ENCODE measurements around the gene CECR2. TPM values are rescaled to one million over a fixed set of nuclear protein-coding genes. Genes with fewer than 3 reads are reported as not detected.
A peak's percentile ranks its signal among the peaks of the same experiment; 100 is the strongest.
"Not testable (repeated sequence)": the region's sequence is repeated elsewhere in the genome, so short reads cannot be mapped to it uniquely, and the experiment has no call there.

Gene CECR2
- total and polyA plus RNA-seq, 5 donors from 2014 or later: not detected

DNA sequence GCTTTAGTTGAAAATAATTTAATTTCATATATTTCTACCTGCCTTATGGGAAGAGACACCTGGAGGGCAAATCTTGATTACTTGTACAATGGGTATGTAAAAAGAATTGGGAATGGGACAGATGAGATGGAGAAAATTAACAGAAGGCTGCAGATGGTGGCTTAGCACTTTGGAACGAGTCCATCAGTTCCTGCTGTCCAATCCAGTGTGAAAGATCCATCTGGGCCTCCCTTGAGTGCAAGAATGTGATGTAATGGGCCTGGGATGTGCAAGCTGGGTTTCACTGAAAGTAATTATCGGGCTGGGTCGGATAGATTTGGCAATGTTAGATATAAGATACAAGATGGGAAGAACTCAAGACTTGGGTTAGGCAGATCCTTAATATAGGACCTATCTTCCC is 42.0 kb downstream of the CECR2 start:
- no peaks in the 10 kb centered on the region for H3K4me1 ChIP-seq (ENCODE audit: control insufficient read depth, insufficient read depth, low read length, poor library complexity, severe bottlenecking)
- H3K4me3 ChIP-seq (ENCODE audit: low read depth, low read length): no peak overlapping the region
- Mint-ChIP-seq H3K27me3 (peaks cover 21% of the 10 kb centered on the region), H3K27ac (no peak overlapping the region), H3K9me3 (no peaks in the 10 kb centered on the region), H3K36me3 (no peaks in the 10 kb centered on the region), H3K4me1 (no peaks in the 10 kb centered on the region), H3K4me3 (no peak overlapping the region)
- ATAC-seq (ENCODE audit: low read depth in 2 of 2) (no peak), DNase-seq (no peak)
- no peak overlapping the region for H3K27ac ChIP-seq (ENCODE audit: insufficient read depth, low read length, poor library complexity, severe bottlenecking)
- H3K9me3 ChIP-seq (ENCODE audit: control insufficient read depth in 2 of 2, low read length in 2 of 2): no peaks in the 10 kb centered on the region
- H3K36me3 ChIP-seq (ENCODE audit: control insufficient read depth, insufficient read depth, low read length): no peaks in the 10 kb centered on the region
- H3K27me3 ChIP-seq (ENCODE audit: control insufficient read depth, insufficient read depth, low read length): peaks cover 3% of the 10 kb centered on the region

DNA sequence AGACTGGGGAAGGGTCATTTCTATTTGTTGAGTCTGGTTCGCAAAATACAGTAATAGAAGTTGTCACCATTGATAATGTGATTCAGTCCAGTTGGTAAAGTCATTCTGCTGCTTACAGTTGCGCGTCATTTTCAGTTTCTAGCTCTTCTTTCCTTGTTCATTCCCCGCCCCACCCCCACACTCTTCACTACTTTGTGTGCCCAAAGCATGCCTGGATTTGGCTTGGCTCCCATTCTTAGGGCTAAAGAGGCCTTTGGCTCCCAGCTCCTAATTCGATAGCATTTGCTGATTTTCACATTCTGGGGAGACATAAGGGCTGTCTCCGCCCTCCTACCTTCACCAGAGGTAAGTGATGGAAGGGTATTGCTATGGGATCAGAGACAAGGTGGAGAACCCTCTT is 43.0 kb downstream of the CECR2 start:
- Histone ChIP-seq H3K4me1 (ENCODE audit: control insufficient read depth, insufficient read depth, low read length, poor library complexity, severe bottlenecking) (no peaks in the 10 kb centered on the region), H3K27ac (ENCODE audit: insufficient read depth, low read length, poor library complexity, severe bottlenecking) (no peak overlapping the region), H3K4me3 (ENCODE audit: low read depth, low read length) (no peak overlapping the region), H3K27me3 (ENCODE audit: control insufficient read depth, insufficient read depth, low read length) (peaks cover 3% of the 10 kb centered on the region), H3K9me3 (ENCODE audit: control insufficient read depth in 2 of 2, low read length in 2 of 2) (no peaks in the 10 kb centered on the region), H3K36me3 (ENCODE audit: control insufficient read depth, insufficient read depth, low read length) (no peaks in the 10 kb centered on the region)
- H3K27ac Mint-ChIP-seq: no peak overlapping the region
- H3K4me3 Mint-ChIP-seq: no peak overlapping the region
- no peaks in the 10 kb centered on the region for H3K4me1 Mint-ChIP-seq
- DNase-seq (no peak), ATAC-seq (ENCODE audit: low read depth in 2 of 2) (no peak)
- no peaks in the 10 kb centered on the region for H3K36me3 Mint-ChIP-seq
- peaks cover 18% of the 10 kb centered on the region for H3K27me3 Mint-ChIP-seq
- H3K9me3 Mint-ChIP-seq: no peaks in the 10 kb centered on the region

DNA sequence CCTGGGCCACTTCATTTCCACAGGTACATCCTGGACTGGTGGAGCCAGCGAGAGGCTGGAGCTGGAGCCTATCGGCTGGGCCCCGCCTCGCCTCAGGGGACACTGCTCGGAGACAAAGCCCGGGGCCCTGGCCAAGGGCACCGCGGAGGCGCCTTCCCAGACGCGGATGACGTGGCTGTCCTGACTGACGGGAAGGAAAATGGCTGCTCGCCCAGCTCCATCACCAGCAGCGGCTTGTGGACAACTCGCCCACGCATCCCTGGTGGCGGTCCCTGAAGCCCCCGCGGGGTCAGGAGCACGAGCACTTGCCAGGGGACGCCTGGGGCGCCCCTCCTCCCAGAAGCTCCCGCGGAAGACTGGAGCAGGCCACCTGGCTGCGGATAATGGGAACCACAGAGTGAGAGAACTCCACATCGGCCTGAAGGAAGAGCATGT is 49.6 kb downstream of the CECR2 start:
- Mint-ChIP-seq H3K36me3 (no peaks in the 10 kb centered on the region), H3K4me1 (peaks cover 0 to 5% (median 0%) of the 10 kb centered on the region in 4 donors), H3K27ac (no peak overlapping the region), H3K27me3 (peaks cover 4% of the 10 kb centered on the region), H3K4me3 (no peak overlapping the region), H3K9me3 (peaks cover 0 to 2% (median 0%) of the 10 kb centered on the region in 7 donors)
- Histone ChIP-seq H3K27ac (ENCODE audit: insufficient read depth, low read length, poor library complexity, severe bottlenecking) (no peak overlapping the region), H3K36me3 (ENCODE audit: control insufficient read depth, insufficient read depth, low read length) (no peaks in the 10 kb centered on the region), H3K4me3 (ENCODE audit: low read depth, low read length) (no peak overlapping the region), H3K4me1 (ENCODE audit: control insufficient read depth, insufficient read depth, low read length, poor library complexity, severe bottlenecking) (no peaks in the 10 kb centered on the region), H3K9me3 (ENCODE audit: control insufficient read depth in 2 of 2, low read length in 2 of 2) (no peaks in the 10 kb centered on the region), H3K27me3 (ENCODE audit: control insufficient read depth, insufficient read depth, low read length) (no peaks in the 10 kb centered on the region)
- DNase-seq (no peak), ATAC-seq (ENCODE audit: low read depth in 2 of 2) (no peak)

DNA sequence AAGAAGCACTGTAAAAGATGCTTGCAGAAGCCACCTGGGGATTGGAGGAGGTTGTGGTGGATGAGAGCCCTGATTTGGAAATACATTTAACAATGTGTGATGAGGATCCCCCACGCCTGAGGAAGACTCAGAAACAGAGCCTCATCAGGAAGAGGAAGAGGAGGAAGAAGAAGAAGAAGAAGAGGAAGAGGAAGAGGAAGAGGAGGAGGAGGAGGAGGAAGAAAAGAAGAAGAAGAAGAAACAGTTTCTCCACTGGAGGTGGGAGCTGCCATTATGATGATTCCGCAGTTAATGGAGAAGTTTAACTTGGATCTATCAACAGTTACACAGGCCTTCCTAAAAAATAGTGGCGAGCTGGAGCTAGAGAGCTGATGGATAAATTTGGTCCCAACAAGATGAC is 50.1 kb downstream of the CECR2 start:
- Histone ChIP-seq H3K36me3 (ENCODE audit: control insufficient read depth, insufficient read depth, low read length) (no peaks in the 10 kb centered on the region), H3K4me3 (ENCODE audit: low read depth, low read length) (no peak overlapping the region), H3K9me3 (ENCODE audit: control insufficient read depth in 2 of 2, low read length in 2 of 2) (no peaks in the 10 kb centered on the region), H3K27ac (ENCODE audit: insufficient read depth, low read length, poor library complexity, severe bottlenecking) (no peak overlapping the region), H3K4me1 (ENCODE audit: control insufficient read depth, insufficient read depth, low read length, poor library complexity, severe bottlenecking) (no peaks in the 10 kb centered on the region), H3K27me3 (ENCODE audit: control insufficient read depth, insufficient read depth, low read length) (no peaks in the 10 kb centered on the region)
- Mint-ChIP-seq H3K4me1 (peaks cover 0 to 5% (median 0%) of the 10 kb centered on the region in 4 donors), H3K36me3 (no peaks in the 10 kb centered on the region), H3K4me3 (no peak overlapping the region), H3K27ac (no peak overlapping the region), H3K9me3 (peaks cover 0 to 2% (median 0%) of the 10 kb centered on the region in 7 donors), H3K27me3 (peaks cover 4% of the 10 kb centered on the region)
- DNase-seq (no peak), ATAC-seq (ENCODE audit: low read depth in 2 of 2) (no peak)

DNA sequence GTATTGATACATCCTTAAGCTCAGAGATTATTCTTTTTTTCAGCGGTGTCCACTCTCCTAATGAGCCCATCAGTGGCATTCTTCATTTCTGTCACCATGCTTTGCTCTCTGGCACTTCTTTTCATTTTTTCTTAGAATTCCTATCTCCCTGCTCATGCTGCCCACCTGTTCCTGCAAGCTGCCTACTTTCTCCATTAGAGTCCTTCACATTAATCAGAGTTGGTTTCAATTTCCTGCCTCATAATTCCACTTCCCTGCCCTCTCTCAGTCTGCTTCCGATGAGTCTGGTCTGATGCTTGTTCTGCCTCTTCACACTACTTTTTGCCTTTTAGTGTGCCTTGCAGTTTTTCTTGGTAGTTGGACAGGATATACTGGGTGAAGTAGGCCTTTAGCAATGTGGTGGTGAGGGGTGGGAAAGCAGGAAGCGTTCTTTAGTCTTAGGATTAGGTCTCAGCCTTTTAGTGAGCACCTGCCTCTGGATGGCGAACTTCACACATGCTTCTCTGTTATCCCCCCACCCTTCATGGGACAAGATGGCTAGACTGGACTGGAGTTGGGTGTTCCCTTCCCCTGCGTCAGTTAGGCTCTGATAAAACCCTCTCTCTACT is 53.6 kb downstream of the CECR2 start:
- Mint-ChIP-seq H3K9me3 (peaks cover 0 to 2% (median 0%) of the 10 kb centered on the region in 7 donors), H3K4me3 (no peak overlapping the region), H3K27me3 (peaks cover 8% of the 10 kb centered on the region), H3K27ac (peak overlapping the region in 1 of 3 donors; percentile 68), H3K4me1 (peaks cover 0 to 5% (median 0%) of the 10 kb centered on the region in 4 donors), H3K36me3 (no peaks in the 10 kb centered on the region)
- Histone ChIP-seq H3K4me3 (ENCODE audit: low read depth, low read length) (no peak overlapping the region), H3K9me3 (ENCODE audit: control insufficient read depth in 2 of 2, low read length in 2 of 2) (no peaks in the 10 kb centered on the region), H3K27ac (ENCODE audit: insufficient read depth, low read length, poor library complexity, severe bottlenecking) (no peak overlapping the region), H3K36me3 (ENCODE audit: control insufficient read depth, insufficient read depth, low read length) (no peaks in the 10 kb centered on the region), H3K4me1 (ENCODE audit: control insufficient read depth, insufficient read depth, low read length, poor library complexity, severe bottlenecking) (no peaks in the 10 kb centered on the region), H3K27me3 (ENCODE audit: control insufficient read depth, insufficient read depth, low read length) (no peaks in the 10 kb centered on the region)
- no peak for DNase-seq
- no peak for ATAC-seq (ENCODE audit: low read depth in 2 of 2)

DNA sequence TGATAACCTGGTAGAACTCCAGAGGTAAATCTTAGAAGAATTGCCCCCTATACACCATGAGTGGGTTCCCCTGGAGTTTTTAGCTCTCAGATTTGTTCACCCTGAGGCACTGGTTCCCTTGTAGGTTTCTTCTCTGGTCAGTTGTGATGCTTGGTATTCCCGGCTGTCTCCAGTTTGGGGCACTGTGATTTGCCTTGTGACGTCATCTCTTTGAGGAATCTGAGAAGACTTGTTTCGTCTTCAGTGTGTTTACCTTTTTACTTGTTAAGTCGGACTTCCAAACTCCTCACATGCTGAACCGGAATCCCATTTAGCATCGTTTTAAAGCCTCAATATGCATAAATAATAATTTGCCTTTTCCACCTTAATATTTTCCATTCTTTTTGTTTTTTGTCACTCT is 54.4 kb downstream of the CECR2 start:
- no peak overlapping the region for H3K4me3 Mint-ChIP-seq

DNA sequence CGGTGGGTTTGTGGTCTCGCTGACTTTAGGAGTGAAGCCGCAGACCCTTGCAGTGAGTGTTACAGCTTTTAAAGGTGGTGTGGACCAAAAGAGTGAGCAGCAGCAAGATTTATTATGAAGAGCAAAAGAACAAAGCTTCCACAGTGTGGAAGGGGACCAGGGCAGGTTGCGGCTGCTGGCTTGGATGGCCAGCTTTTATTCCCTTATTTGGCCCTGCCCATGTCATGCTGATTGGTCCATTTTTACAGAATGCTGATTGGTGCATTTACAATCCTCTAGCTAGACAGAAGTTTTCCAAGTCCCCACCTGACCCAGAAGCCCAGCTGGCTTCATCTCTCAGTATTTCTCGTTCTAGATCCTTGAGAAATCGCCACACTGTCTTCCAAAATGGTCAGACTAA is 58.3 kb downstream of the CECR2 start:
- not testable (repeated sequence) for H3K27ac Mint-ChIP-seq; H3K27me3 ChIP-seq (ENCODE audit: control insufficient read depth, insufficient read depth, low read length); H3K36me3 Mint-ChIP-seq; H3K27ac ChIP-seq (ENCODE audit: insufficient read depth, low read length, poor library complexity, severe bottlenecking); DNase-seq; H3K4me1 ChIP-seq (ENCODE audit: control insufficient read depth, insufficient read depth, low read length, poor library complexity, severe bottlenecking); H3K9me3 Mint-ChIP-seq; H3K4me1 Mint-ChIP-seq; ATAC-seq (ENCODE audit: low read depth in 2 of 2); H3K4me3 ChIP-seq (ENCODE audit: low read depth, low read length); H3K4me3 Mint-ChIP-seq; H3K27me3 Mint-ChIP-seq; H3K36me3 ChIP-seq (ENCODE audit: control insufficient read depth, insufficient read depth, low read length); H3K9me3 ChIP-seq (ENCODE audit: control insufficient read depth in 2 of 2, low read length in 2 of 2)

More for the DNA sequence above, 54.4 kb downstream of the CECR2 start:
- no peak for ATAC-seq (ENCODE audit: low read depth in 2 of 2)
- Mint-ChIP-seq H3K27ac (no peak overlapping the region), H3K4me1 (peaks cover 0 to 5% (median 0%) of the 10 kb centered on the region in 4 donors), H3K36me3 (no peaks in the 10 kb centered on the region), H3K9me3 (peaks cover 0 to 2% (median 0%) of the 10 kb centered on the region in 7 donors), H3K27me3 (peaks cover 8% of the 10 kb centered on the region)
- H3K4me3 ChIP-seq (ENCODE audit: low read depth, low read length): no peak overlapping the region
- no peaks in the 10 kb centered on the region for H3K27me3 ChIP-seq (ENCODE audit: control insufficient read depth, insufficient read depth, low read length)
- no peaks in the 10 kb centered on the region for H3K4me1 ChIP-seq (ENCODE audit: control insufficient read depth, insufficient read depth, low read length, poor library complexity, severe bottlenecking)
- no peaks in the 10 kb centered on the region for H3K9me3 ChIP-seq (ENCODE audit: control insufficient read depth in 2 of 2, low read length in 2 of 2)
- H3K27ac ChIP-seq (ENCODE audit: insufficient read depth, low read length, poor library complexity, severe bottlenecking): no peak overlapping the region
- DNase-seq: no peak
- no peaks in the 10 kb centered on the region for H3K36me3 ChIP-seq (ENCODE audit: control insufficient read depth, insufficient read depth, low read length)

DNA sequence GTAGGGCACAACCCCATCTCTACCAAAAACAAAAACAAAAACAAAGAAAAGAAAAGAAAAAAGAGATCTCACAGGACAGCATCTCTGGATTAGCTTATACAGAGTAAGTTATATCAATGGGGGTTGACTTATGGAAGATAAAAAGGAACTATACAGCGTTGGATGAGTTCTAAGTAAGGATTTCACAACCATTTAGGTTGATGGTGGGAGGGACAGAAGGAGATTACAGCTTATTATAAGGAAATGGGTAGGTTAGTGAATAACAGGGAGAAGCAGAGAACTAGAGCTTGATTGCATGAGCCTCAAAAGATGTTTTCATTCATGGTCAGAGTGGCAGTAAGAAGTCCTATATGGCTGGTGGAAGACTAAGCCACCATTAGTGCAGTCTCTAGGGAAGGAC is 60.3 kb downstream of the CECR2 start:
- ATAC-seq (ENCODE audit: low read depth in 2 of 2) (no peak), DNase-seq (no peak)
- Histone ChIP-seq H3K36me3 (ENCODE audit: control insufficient read depth, insufficient read depth, low read length) (no peaks in the 10 kb centered on the region), H3K27ac (ENCODE audit: insufficient read depth, low read length, poor library complexity, severe bottlenecking) (no peak overlapping the region), H3K4me3 (ENCODE audit: low read depth, low read length) (no peak overlapping the region), H3K9me3 (ENCODE audit: control insufficient read depth in 2 of 2, low read length in 2 of 2) (no peaks in the 10 kb centered on the region), H3K4me1 (ENCODE audit: control insufficient read depth, insufficient read depth, low read length, poor library complexity, severe bottlenecking) (no peaks in the 10 kb centered on the region), H3K27me3 (ENCODE audit: control insufficient read depth, insufficient read depth, low read length) (peaks cover 2% of the 10 kb centered on the region)
- no peak overlapping the region for H3K27ac Mint-ChIP-seq
- peaks cover 16% of the 10 kb centered on the region for H3K27me3 Mint-ChIP-seq
- no peaks in the 10 kb centered on the region for H3K4me1 Mint-ChIP-seq
- no peaks in the 10 kb centered on the region for H3K36me3 Mint-ChIP-seq
- H3K4me3 Mint-ChIP-seq: no peak overlapping the region
- no peaks in the 10 kb centered on the region for H3K9me3 Mint-ChIP-seq
